ENCODE data around the gene FAM161A. TPM values are rescaled to one million over a fixed set of nuclear protein-coding genes. Genes with fewer than 3 reads are reported as not detected.

Gene FAM161A
- total RNA-seq, 3 donors from 2014 or later, result 3.5 to 4.0 (median 3.6) TPM

GRCh38 chr2:61775956-61776570, 77.8 kb downstream of the FAM161A start:
- Histone ChIP-seq H3K4me3 (no peak overlapping the region), H3K36me3 (no peaks in the 10 kb centered on the region), H3K4me1 (no peaks in the 10 kb centered on the region), H3K27me3 (no peaks in the 10 kb centered on the region), H3K27ac (no peak overlapping the region), H3K9me3 (peaks cover under 1 to 7% of the 10 kb centered on the region in 2 donors)
- intact Hi-C loops (cut with DNase I; ENCODE audit: low total_unique reads), result no loop called here
- no peak for TF ChIP-seq POLR2AphosphoS5 (IDR thresholded peaks at IDR 0.05)
- no peak for TF ChIP-seq POLR2A (IDR thresholded peaks at IDR 0.05)
- TF ChIP-seq CTCF (IDR thresholded peaks at IDR 0.05), result no peak
- no peak for DNase-seq (ENCODE audit: low spot score in 2 of 2)

Other genes with a start within 250 kb of the FAM161A start
- 100 to 1,000 TPM in 1 of 3 donors, 10 to 100 TPM in 2; 73.3 to 119 (median 82.9) TPM for gene CCT4, start 34.6 kb upstream of the FAM161A start, total RNA-seq
- gene COMMD1, start 51.6 kb upstream of the FAM161A start, total RNA-seq, result 10 to 100 TPM; 38.4 to 63.8 (median 56.4) TPM